Mammary epithelial cell (primary cell): Measurements from ENCODE around the gene HCN3.

Source experiments
- EZH2 ChIP-seq: IDR thresholded peaks from 2 replicates; pipeline ENCODE4 v1.6.1; 2012; ENCODE audit warnings: low read length, inconsistent platforms, borderline replicate concordance
- TF ChIP-seq, protein P1 (sequence below), 2 donors: IDR thresholded peaks in 1 of 2; conservative IDR thresholded peaks in 1 of 2; 2 replicates each; pipeline ENCODE4 v1.5.1; 2011 to 2012; ENCODE audit warnings: inconsistent platforms in 2 of 2, low read length in 2 of 2, mild to moderate bottlenecking in 2 of 2, control low read depth in 1 of 2, low read depth in 1 of 2; ENCODE audit not compliant: insufficient read depth in 1 of 2; ENCODE audit errors: extremely low read depth in 1 of 2

DNA sequence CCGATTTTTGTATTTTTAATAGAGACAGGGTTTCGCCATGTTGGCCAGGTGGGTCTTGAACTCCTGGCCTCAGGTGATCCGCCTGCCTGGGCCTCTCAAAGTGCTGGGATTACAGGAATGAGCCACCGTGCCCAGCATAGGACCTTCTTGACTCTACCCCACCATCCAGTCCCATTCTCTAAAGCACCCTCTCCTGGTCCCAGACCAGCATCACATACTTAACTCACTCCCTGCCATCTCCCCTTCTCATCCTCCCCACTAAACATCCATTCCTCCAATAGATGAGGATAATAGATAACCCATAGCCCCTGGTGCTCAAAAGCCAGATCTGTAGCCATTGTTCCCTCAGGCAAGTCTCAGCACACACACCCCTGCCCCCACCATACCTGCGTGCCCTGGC is 24.1 kb upstream of the HCN3 start:
- TF ChIP-seq EZH2 = no peak
- TF ChIP-seq, protein P1, sequence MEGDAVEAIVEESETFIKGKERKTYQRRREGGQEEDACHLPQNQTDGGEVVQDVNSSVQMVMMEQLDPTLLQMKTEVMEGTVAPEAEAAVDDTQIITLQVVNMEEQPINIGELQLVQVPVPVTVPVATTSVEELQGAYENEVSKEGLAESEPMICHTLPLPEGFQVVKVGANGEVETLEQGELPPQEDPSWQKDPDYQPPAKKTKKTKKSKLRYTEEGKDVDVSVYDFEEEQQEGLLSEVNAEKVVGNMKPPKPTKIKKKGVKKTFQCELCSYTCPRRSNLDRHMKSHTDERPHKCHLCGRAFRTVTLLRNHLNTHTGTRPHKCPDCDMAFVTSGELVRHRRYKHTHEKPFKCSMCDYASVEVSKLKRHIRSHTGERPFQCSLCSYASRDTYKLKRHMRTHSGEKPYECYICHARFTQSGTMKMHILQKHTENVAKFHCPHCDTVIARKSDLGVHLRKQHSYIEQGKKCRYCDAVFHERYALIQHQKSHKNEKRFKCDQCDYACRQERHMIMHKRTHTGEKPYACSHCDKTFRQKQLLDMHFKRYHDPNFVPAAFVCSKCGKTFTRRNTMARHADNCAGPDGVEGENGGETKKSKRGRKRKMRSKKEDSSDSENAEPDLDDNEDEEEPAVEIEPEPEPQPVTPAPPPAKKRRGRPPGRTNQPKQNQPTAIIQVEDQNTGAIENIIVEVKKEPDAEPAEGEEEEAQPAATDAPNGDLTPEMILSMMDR (conservative IDR thresholded peaks at IDR 0.05 in 1 of 2, IDR thresholded peaks at IDR 0.05 in 1 of 2; ENCODE audit: extremely low read depth in 1 of 2, insufficient read depth in 1 of 2, low read depth in 1 of 2, low read length in 2 of 2) = no peak
